ENCODE measurements around the gene CELSR1.

- TF ChIP-seq CTCF (IDR thresholded peaks at IDR 0.05) (no peak), POLR2A (IDR thresholded peaks at IDR 0.05) (no peak), POLR2AphosphoS5 (IDR thresholded peaks at IDR 0.05; ENCODE audit: insufficient read depth in 1 of 2, low read depth in 1 of 2) (no peak)
Measured at GRCh38 chr22:46392137-46392844, 145.1 kb downstream of the CELSR1 start.

Measured in vagina (tissue), 2 donors.